GM12892 (cell line): ENCODE measurements around the gene FTCDNL1.

Experiments used
- POLR2A ChIP-seq: IDR thresholded peaks from 2 replicates; pipeline ENCODE4 v1.6.1; 2011; ENCODE audit warnings: low read depth, low read length, control low read depth
- POLR2AphosphoS5 ChIP-seq: IDR thresholded peaks from 2 replicates; pipeline ENCODE4 v1.6.1; 2011; ENCODE audit warnings: low read depth, low read length, control low read depth

DNA sequence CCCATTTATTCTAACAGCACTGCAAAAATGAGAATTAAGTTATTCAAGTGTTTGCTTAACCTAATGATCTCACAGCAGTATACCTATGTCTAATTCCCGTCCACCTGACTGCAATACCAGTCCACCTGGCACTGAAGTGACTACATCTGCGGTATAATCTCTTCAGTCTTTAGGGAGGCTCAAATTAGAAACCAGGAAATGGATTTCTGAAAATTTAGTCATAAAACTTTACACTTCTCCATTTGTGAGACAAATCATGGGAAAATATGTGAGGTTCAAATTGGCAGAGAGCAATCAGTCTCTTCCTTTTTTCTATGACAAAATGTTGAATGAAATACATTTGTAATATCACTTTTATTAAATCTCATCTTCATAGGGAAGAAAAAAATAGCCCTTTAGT, 33.0 kb downstream of the FTCDNL1 start:
- TF ChIP-seq POLR2AphosphoS5 (no peak), POLR2A (no peak)
